OCI-LY3 (cell line): ENCODE measurements around the gene RBMS3.

ENCODE experiments used
- CTCF ChIP-seq: fragments of 200-600, 300-600 bp; sonication (generic); IDR thresholded peaks from 2 replicates; pipeline ENCODE4 v1.5.1; 2014; ENCODE audit warnings: antibody characterized with exemption, low read length, low read depth
- EZH2phosphoT487 ChIP-seq: fragments of 200-600 bp; shearing (Covaris generic); IDR thresholded peaks from 2 replicates; pipeline ENCODE4 v1.6.1; 2018; ENCODE audit warnings: antibody characterized with exemption, mixed run types, low read depth

- TF ChIP-seq CTCF: no peak
- no peak for TF ChIP-seq EZH2phosphoT487
Measured at GRCh38 chr3:30026851-30027250, 746.0 kb downstream of the RBMS3 start.
